ENCODE results near the gene IGFBPL1.

- no peak for TF ChIP-seq KDM1A (IDR thresholded peaks at IDR 0.05; ENCODE audit: borderline replicate concordance)
- TF ChIP-seq CBX5 (IDR thresholded peaks at IDR 0.05; ENCODE audit: low read depth): no peak
- TF ChIP-seq, protein P1, sequence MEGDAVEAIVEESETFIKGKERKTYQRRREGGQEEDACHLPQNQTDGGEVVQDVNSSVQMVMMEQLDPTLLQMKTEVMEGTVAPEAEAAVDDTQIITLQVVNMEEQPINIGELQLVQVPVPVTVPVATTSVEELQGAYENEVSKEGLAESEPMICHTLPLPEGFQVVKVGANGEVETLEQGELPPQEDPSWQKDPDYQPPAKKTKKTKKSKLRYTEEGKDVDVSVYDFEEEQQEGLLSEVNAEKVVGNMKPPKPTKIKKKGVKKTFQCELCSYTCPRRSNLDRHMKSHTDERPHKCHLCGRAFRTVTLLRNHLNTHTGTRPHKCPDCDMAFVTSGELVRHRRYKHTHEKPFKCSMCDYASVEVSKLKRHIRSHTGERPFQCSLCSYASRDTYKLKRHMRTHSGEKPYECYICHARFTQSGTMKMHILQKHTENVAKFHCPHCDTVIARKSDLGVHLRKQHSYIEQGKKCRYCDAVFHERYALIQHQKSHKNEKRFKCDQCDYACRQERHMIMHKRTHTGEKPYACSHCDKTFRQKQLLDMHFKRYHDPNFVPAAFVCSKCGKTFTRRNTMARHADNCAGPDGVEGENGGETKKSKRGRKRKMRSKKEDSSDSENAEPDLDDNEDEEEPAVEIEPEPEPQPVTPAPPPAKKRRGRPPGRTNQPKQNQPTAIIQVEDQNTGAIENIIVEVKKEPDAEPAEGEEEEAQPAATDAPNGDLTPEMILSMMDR (IDR thresholded peaks at IDR 0.05 in 2 of 3, conservative IDR thresholded peaks at IDR 0.05 in 1 of 3; ENCODE audit: control insufficient read depth in 2 of 3, extremely low read depth in 1 of 3, insufficient read depth in 1 of 3, low read depth in 3 of 3, low read length in 3 of 3): no peak
- TF ChIP-seq SIX5 (IDR thresholded peaks at IDR 0.05; ENCODE audit: low read depth, low read length, severe bottlenecking): no peak
Observed at GRCh38 chr9:38372762-38373619, 51.3 kb downstream of the IGFBPL1 start.
